Chondrocyte (in vitro differentiated cells): ENCODE measurements around the gene TXK. TPM values are rescaled to one million over a fixed set of nuclear protein-coding genes. Genes with fewer than 3 reads are reported as not detected.

Source experiments
- DNase-seq: peaks from one replicate; pipeline ENCODE4 v3.0.0; 2021; ENCODE audit warnings: mixed read lengths, low spot score
- H3K27ac Mint-ChIP-seq: one replicate; pipeline ENCODE4 v1.8.0; 2021; ENCODE audit warnings: mild to moderate bottlenecking, moderate library complexity, mixed read lengths; ENCODE audit not compliant: unreplicated experiment
- H3K27me3 Mint-ChIP-seq: 2 replicates; pipeline ENCODE4 v1.8.0; 2021; ENCODE audit warnings: low read depth, mixed read lengths
- H3K36me3 Mint-ChIP-seq: 2 replicates; pipeline ENCODE4 v1.8.0; 2021; ENCODE audit warnings: low read depth, mixed read lengths
- H3K4me1 Mint-ChIP-seq: 2 replicates; pipeline ENCODE4 v1.8.0; 2021; ENCODE audit warnings: low read depth, mild to moderate bottlenecking, mixed read lengths
- H3K4me3 Mint-ChIP-seq: one replicate; pipeline ENCODE4 v1.8.0; 2021; ENCODE audit warnings: mild to moderate bottlenecking, moderate library complexity, mixed read lengths; ENCODE audit not compliant: unreplicated experiment
- H3K9me3 Mint-ChIP-seq: 2 replicates; pipeline ENCODE4 v1.8.0; 2021; ENCODE audit warnings: low read depth, mixed read lengths
- total RNA-seq: library from RNA; stranded (reverse); gene quantifications from 3 replicates; pipeline ENCODE4 v1.2.1, GENCODE V29; 2021
- TF ChIP-seq, protein P1 (sequence below): fragments of 200-600 bp; sonication (generic); IDR thresholded peaks from 2 replicates; pipeline ENCODE4 v1.5.0; 2021; ENCODE audit warnings: antibody characterized with exemption, mild to moderate bottlenecking, moderate library complexity

The TXK gene
- total RNA-seq, 1 donor from 2014 or later = 0.22 TPM

DNA sequence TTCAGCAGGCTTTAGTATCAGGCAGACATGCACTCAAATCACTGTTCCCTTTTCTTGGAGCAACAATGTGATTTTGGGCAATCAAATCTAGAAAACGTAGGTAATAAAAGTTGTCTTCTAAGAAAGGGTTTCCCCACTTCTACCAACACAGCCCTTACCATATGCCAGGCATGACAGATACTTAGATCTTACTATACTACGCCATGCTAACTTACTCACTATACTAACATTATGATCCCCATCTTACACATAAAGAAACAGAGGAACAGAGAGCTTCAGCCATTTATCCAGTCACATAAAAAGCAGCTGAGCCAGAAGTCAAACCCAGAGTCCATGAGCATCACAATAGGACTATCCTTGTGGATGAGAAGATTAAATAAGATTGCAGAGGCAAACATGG is 9.2 kb downstream of the TXK start:
- TF ChIP-seq, protein P1, sequence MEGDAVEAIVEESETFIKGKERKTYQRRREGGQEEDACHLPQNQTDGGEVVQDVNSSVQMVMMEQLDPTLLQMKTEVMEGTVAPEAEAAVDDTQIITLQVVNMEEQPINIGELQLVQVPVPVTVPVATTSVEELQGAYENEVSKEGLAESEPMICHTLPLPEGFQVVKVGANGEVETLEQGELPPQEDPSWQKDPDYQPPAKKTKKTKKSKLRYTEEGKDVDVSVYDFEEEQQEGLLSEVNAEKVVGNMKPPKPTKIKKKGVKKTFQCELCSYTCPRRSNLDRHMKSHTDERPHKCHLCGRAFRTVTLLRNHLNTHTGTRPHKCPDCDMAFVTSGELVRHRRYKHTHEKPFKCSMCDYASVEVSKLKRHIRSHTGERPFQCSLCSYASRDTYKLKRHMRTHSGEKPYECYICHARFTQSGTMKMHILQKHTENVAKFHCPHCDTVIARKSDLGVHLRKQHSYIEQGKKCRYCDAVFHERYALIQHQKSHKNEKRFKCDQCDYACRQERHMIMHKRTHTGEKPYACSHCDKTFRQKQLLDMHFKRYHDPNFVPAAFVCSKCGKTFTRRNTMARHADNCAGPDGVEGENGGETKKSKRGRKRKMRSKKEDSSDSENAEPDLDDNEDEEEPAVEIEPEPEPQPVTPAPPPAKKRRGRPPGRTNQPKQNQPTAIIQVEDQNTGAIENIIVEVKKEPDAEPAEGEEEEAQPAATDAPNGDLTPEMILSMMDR = no peak
- Mint-ChIP-seq H3K36me3 (no peaks in the 10 kb centered on the region), H3K9me3 (no peaks in the 10 kb centered on the region), H3K27ac (no peak overlapping the region), H3K4me1 (peaks cover 25% of the 10 kb centered on the region), H3K4me3 (no peak overlapping the region), H3K27me3 (peaks cover 9% of the 10 kb centered on the region)
- no peak for DNase-seq

DNA sequence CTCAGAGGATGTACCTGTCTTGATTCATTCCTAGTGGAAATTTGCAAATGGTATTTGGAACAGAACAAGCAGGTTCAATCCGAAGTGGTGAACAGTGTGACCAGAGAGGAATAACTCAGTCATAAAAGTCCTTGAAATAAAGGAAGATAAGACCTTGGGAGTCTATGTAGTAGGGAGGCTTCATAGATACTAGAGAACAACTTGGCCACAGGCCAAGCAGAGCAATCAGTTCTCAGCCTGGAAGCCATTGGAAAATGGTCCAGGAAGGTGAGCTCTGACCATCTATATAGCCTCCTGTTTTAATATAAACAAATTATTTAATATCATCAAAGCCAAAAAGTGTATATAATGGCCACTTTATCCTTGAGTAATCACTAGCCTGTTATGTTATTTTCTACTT is 11.3 kb downstream of the TXK start:
- DNase-seq = no peak
- TF ChIP-seq, protein P1 = no peak
- peaks cover 21% of the 10 kb centered on the region for H3K27me3 Mint-ChIP-seq
- no peaks in the 10 kb centered on the region for H3K9me3 Mint-ChIP-seq
- H3K4me3 Mint-ChIP-seq = no peak overlapping the region
- peaks cover 1% of the 10 kb centered on the region for H3K36me3 Mint-ChIP-seq
- no peak overlapping the region for H3K27ac Mint-ChIP-seq
- peaks cover 4% of the 10 kb centered on the region for H3K4me1 Mint-ChIP-seq

DNA sequence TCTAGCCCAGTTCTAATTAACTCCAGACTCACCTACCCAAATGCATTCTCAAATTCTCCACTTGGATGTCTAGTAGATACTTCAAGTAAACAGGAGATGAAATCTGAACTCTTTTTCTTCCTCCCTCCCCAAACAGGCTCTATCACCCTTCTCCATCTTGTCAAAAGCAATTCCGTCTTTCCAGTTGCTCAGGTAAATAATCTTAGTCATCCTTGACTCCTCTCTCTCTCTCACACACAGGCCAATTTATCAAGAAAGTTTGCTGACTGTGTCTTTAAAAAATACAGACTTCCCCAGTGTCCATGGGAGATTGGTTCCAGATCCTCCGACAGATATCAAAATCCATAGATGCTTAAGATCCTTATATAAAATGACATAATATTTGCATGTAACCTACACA is 12.9 kb downstream of the TXK start:
- Mint-ChIP-seq H3K27me3 (peaks cover 21% of the 10 kb centered on the region), H3K9me3 (no peaks in the 10 kb centered on the region), H3K27ac (no peak overlapping the region), H3K4me1 (no peaks in the 10 kb centered on the region), H3K4me3 (no peak overlapping the region), H3K36me3 (peaks cover 1% of the 10 kb centered on the region)
- TF ChIP-seq, protein P1 = no peak
- DNase-seq = no peak

DNA sequence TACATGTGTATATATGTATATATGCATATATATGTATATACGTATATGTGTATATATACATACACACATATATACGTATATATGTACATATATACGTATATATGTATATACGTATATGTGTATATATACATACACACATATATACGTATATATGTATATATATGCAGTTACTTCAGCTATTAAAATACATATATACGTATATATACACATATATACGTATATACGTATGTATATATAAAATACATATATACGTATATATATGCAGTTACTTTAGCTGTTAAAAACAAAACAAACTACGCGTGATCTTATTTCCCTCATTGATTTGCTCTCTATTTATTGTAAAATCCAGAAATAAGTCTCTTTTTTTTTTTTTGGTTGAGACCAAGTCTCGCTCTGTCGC is 13.9 kb downstream of the TXK start:
- TF ChIP-seq, protein P1 = no peak
- H3K9me3 Mint-ChIP-seq = no peaks in the 10 kb centered on the region
- DNase-seq = no peak

DNA sequence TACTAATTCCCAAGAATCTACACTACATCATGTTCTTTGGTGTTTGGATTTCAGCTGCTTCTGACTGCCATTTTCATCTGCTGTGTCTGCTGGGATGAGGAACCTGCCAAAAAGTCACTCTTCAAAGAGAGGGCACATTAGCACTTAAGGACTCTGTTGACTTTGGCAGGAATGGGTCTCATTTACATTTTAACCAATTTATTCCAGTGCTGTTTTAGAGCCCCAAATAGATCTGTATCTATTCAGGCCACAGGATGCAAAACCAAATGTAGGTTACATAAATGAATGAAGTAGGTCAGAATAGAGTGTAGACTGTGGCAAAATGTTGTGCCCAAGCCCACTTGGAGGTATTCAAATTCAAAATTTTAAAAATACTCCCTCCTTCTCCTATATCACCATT is 14.4 kb downstream of the TXK start:
- no peaks in the 10 kb centered on the region for H3K4me1 Mint-ChIP-seq
- no peak for DNase-seq
- peaks cover 1% of the 10 kb centered on the region for H3K36me3 Mint-ChIP-seq
- no peak overlapping the region for H3K27ac Mint-ChIP-seq
- H3K9me3 Mint-ChIP-seq = no peaks in the 10 kb centered on the region
- H3K27me3 Mint-ChIP-seq = peaks cover 23% of the 10 kb centered on the region
- H3K4me3 Mint-ChIP-seq = no peak overlapping the region
- TF ChIP-seq, protein P1 = no peak

More for the DNA sequence above, 13.9 kb downstream of the TXK start:
- peaks cover 1% of the 10 kb centered on the region for H3K36me3 Mint-ChIP-seq
- no peak overlapping the region for H3K4me3 Mint-ChIP-seq
- H3K27ac Mint-ChIP-seq = no peak overlapping the region
- no peaks in the 10 kb centered on the region for H3K4me1 Mint-ChIP-seq
- peaks cover 22% of the 10 kb centered on the region for H3K27me3 Mint-ChIP-seq
